C4-2B (cell line): ENCODE data around the gene BYSL.

Source experiments
- CTCF ChIP-seq: fragments of 450-650 bp; conservative IDR thresholded peaks from 2 replicates; pipeline ENCODE4 v1.5.1; 2017; ENCODE audit warnings: mild to moderate bottlenecking
- ZFX ChIP-seq: fragments of 450-650 bp; IDR thresholded peaks from 2 replicates; pipeline ENCODE4 v1.6.1; 2017

GRCh38 chr6:41963371-41963770, 42.1 kb downstream of the BYSL start:
- TF ChIP-seq CTCF (no peak), ZFX (no peak)
